OCI-LY1 (cell line): ENCODE results near the gene POU3F2.

Source experiments
- CTCF ChIP-seq: fragments of 200-600 bp; sonication (generic), shearing (Covaris generic); IDR thresholded peaks from 2 replicates; pipeline ENCODE4 v1.5.1; 2017; ENCODE audit warnings: mild to moderate bottlenecking, antibody characterized with exemption, low read length, moderate library complexity, mixed read lengths
- EZH2 ChIP-seq: fragments of 200-600 bp; sonication (generic), shearing (Covaris generic); IDR thresholded peaks from 2 replicates; pipeline ENCODE4 v1.8.0; 2017; ENCODE audit warnings: borderline replicate concordance, mixed run types, mild to moderate bottlenecking, antibody characterized with exemption, low read length, moderate library complexity, mixed read lengths

GRCh38 chr6:98831959-98832283 lies 2.5 kb upstream of the POU3F2 start:
- TF ChIP-seq CTCF (no peak), EZH2 (no peak)
